Adrenal gland (tissue), 12 donors: ENCODE results near the gene ATP2B3. TPM values are rescaled to one million over a fixed set of nuclear protein-coding genes. Genes with fewer than 3 reads are reported as not detected.

Source experiments
- DNase-seq, 7 donors: peaks; one replicate each; pipeline ENCODE4 v3.0.0-alpha.2; 2019 to 2020
- H3K27ac ChIP-seq, 5 donors: fragments of 200-600 bp; sonication (generic) in 4 of 5; 1 replicate in 3 of 5; 2 replicates in 2 of 5; pipeline versions ENCODE4 v1.5.1 to v1.8.0; 2016 to 2020; ENCODE audit warnings: mild to moderate bottlenecking in 1 of 5
- H3K27me3 ChIP-seq: fragments of 200-600 bp; 2 replicates; pipeline ENCODE4 v1.8.0; 2021
- H3K36me3 ChIP-seq, 2 donors: fragments of 200-600 bp; replicated peaks in 1 of 2; 1 replicate in 1 of 2; 2 replicates in 1 of 2; pipeline versions ENCODE4 v1.5.1 to v1.8.0; 2018 to 2022
- H3K4me1 ChIP-seq, 2 donors: fragments of 200-600 bp; replicated peaks in 1 of 2; 1 replicate in 1 of 2; 2 replicates in 1 of 2; pipeline versions ENCODE4 v1.5.1 to v1.8.0; 2018 to 2021
- H3K4me3 ChIP-seq, 4 donors: fragments of 200-600 bp; sonication (generic) in 3 of 4; one replicate each; pipeline ENCODE4 v1.5.1; 2016 to 2018
- H3K9me3 ChIP-seq, 3 donors: fragments of 200-600 bp; sonication (generic) in 1 of 3; replicated peaks in 1 of 3; 1 replicate in 2 of 3; 2 replicates in 1 of 3; pipeline versions ENCODE4 v1.5.1 to v1.8.0; 2016 to 2021
- CTCF ChIP-seq, 6 experiments: fragments of 450-650 bp in 4 of 6; fragments of 200-600 bp in 2 of 6; sonication (generic) in 1 of 6; IDR thresholded peaks; 1 replicate in 5 of 6; 2 replicates in 1 of 6; pipeline versions ENCODE4 v1.5.1 to v1.8.0; 2016 to 2021; ENCODE audit warnings: antibody characterized with exemption in 6 of 6, mild to moderate bottlenecking in 2 of 6, moderate library complexity in 1 of 6
- POLR2A ChIP-seq, 2 donors: fragments of 450-650 bp; IDR thresholded peaks; one replicate each; pipeline ENCODE4 v1.6.1; 2017; ENCODE audit warnings: antibody characterized with exemption in 2 of 2, mild to moderate bottlenecking in 2 of 2, moderate library complexity in 1 of 2
- WGBS, 4 donors: extraction: QIAGEN DNeasy Blood & Tissue Kit in 2 of 4; methylation state at CpG; one replicate each; pipeline versions ENCODE4 v1.1.5 to v1.1.7; 2013 to 2017; 5-methylcytosine and 5-hydroxymethylcytosine counted together
- intact Hi-C, 2 donors: fragments of 100-400 bp; cut with DNase I; formaldehyde crosslinking; loops; one replicate each; pipeline versions ENCODE4 v1.14.1 to v1.15.0; 2022 to 2023
- polyA plus RNA-seq, 3 donors: library from polyadenylated mRNA; stranded (reverse); fragments of 200-250 nt in 2 of 3; fragments of 350-450 nt in 1 of 3; fragmentation: Illumina TruSeq in 1 of 3; extraction: RNeasy Lipid Tissue Mini Kit (QIAGEN cat#74804) in 1 of 3; gene quantifications; one replicate each; pipeline ENCODE4 v1.2.3, GENCODE V29; 2013 to 2014
- total RNA-seq, 9 donors: library from RNA; depleted of rRNA in 4 of 9; stranded (reverse); fragments of >200 nt in 4 of 9; fragments of 120-200 nt in 1 of 9; fragmentation: NEBNext Ultra II Directional in 1 of 9; extraction: Animal tissue kit (Norgen Biotek cat#: 25700) in 1 of 9; gene quantifications; one replicate each; pipeline versions ENCODE4 v1.1.0 to v1.2.4, GENCODE V29; 2013 to 2023
- donor health status: healthy with polysubstance abuse.
- donor health status: Bipolar disorder and iron deficiency.
- donor health status: DM: yes; HTN: yes; CAD: no.
- donor health status: DM: no; HTN: no; CAD: no.
- donor health status: DM: no; HTN: no; CAD: no.
- donor health status: DM: yes; HTN: yes; CAD: no.

Gene ATP2B3
- total and polyA plus RNA-seq, 12 donors = 1.1 to 46.4 (median 15.4) TPM

GRCh38 chrX:153600032-153600373, 82.6 kb downstream of the ATP2B3 start:
- Histone ChIP-seq H3K27me3 (no peaks in the 10 kb centered on the region), H3K4me1 (no peaks in the 10 kb centered on the region), H3K4me3 (peak overlapping the region in 2 of 4 donors; percentile 18 to 49), H3K36me3 (peaks cover 0 to 1% of the 10 kb centered on the region in 2 donors), H3K27ac (peak overlapping the region in 1 of 5 donors; percentile 70), H3K9me3 (no peaks in the 10 kb centered on the region)
- intact Hi-C loops = no loop called here
- TF ChIP-seq CTCF (IDR thresholded peaks at IDR 0.05) (no peak), POLR2A (IDR thresholded peaks at IDR 0.05) (no peak)
- DNase-seq = no peak
- 25 to 67% (median 31%) methylated on average over 2 of the region's 2 CpGs; no CpG with 5 or more reads in 1 of the 4 donors for WGBS, 4 donors

- no peak overlapping the region for H3K4me3 ChIP-seq
- no peaks in the 10 kb centered on the region for H3K27me3 ChIP-seq
- no peak overlapping the region for H3K27ac ChIP-seq
- TF ChIP-seq CTCF (IDR thresholded peaks at IDR 0.05) (no peak), POLR2A (IDR thresholded peaks at IDR 0.05) (no peak)
- H3K36me3 ChIP-seq = no peaks in the 10 kb centered on the region
- no peak for DNase-seq
- H3K9me3 ChIP-seq = no peaks in the 10 kb centered on the region
- WGBS, 4 donors = 67 to 84% (median 83%) methylated on average over 1 to 7 of the region's 7 CpGs; no CpG with 5 or more reads in 1 of the 4 donors
- H3K4me1 ChIP-seq = no peaks in the 10 kb centered on the region
- intact Hi-C loops = no loop called here
These were observed 83.5 kb downstream of the ATP2B3 start for GRCh38 chrX:153600921-153601320.

- intact Hi-C loops = no loop called here
- Histone ChIP-seq H3K36me3 (no peaks in the 10 kb centered on the region), H3K27me3 (no peaks in the 10 kb centered on the region), H3K27ac (no peak overlapping the region), H3K4me3 (no peak overlapping the region), H3K4me1 (no peaks in the 10 kb centered on the region), H3K9me3 (no peaks in the 10 kb centered on the region)
- no peak for DNase-seq
- TF ChIP-seq CTCF (IDR thresholded peaks at IDR 0.05) (no peak), POLR2A (IDR thresholded peaks at IDR 0.05) (no peak)
- 87 to 95% (median 91%) methylated on average over 11 to 12 of the region's 12 CpGs for WGBS, 4 donors
These were observed 84.2 kb downstream of the ATP2B3 start for GRCh38 chrX:153601511-153602110.

GRCh38 chrX:153602601-153603000, 85.2 kb downstream of the ATP2B3 start:
- H3K36me3 ChIP-seq = no peaks in the 10 kb centered on the region
- no peak for TF ChIP-seq CTCF (IDR thresholded peaks at IDR 0.05)
- no peaks in the 10 kb centered on the region for H3K27me3 ChIP-seq
- intact Hi-C loops = no loop called here
- WGBS, 4 donors = 84 to 93% (median 88%) methylated on average over 3 of the region's 3 CpGs
- H3K9me3 ChIP-seq = no peaks in the 10 kb centered on the region
- no peak overlapping the region for H3K27ac ChIP-seq
- no peaks in the 10 kb centered on the region for H3K4me1 ChIP-seq
- DNase-seq = no peak
- H3K4me3 ChIP-seq = no peak overlapping the region
